Measurements from ENCODE around the gene TAS1R2.

TAS1R2 gene

GRCh38 chr1:18885311-18886002 lies 26.0 kb upstream of the TAS1R2 start:
- TF ChIP-seq CTCF (IDR thresholded peaks at IDR 0.05) = no peak
- H3K27me3 ChIP-seq = no peaks in the 10 kb centered on the region
- H3K4me3 ChIP-seq (ENCODE audit: low read depth in 1 of 2, low read length in 1 of 2) = no peak overlapping the region
- no peaks in the 10 kb centered on the region for H3K9me3 ChIP-seq
- H3K4me1 ChIP-seq (ENCODE audit: control insufficient read depth in 1 of 2, insufficient read depth in 1 of 2, low read depth in 1 of 2, low read length in 1 of 2) = no peaks in the 10 kb centered on the region
- no peak overlapping the region for H3K27ac ChIP-seq
- peaks cover 82% of the 10 kb centered on the region for H3K36me3 ChIP-seq

- Histone ChIP-seq H3K9me3 (no peaks in the 10 kb centered on the region), H3K27ac (no peak overlapping the region), H3K36me3 (peaks cover 88% of the 10 kb centered on the region), H3K4me3 (ENCODE audit: low read depth in 1 of 2, low read length in 1 of 2) (no peak overlapping the region), H3K4me1 (ENCODE audit: control insufficient read depth in 1 of 2, insufficient read depth in 1 of 2, low read depth in 1 of 2, low read length in 1 of 2) (no peaks in the 10 kb centered on the region), H3K27me3 (no peaks in the 10 kb centered on the region)
- TF ChIP-seq CTCF (IDR thresholded peaks at IDR 0.05) = no peak
These were observed 25.3 kb upstream of the TAS1R2 start for GRCh38 chr1:18884727-18885126.

GRCh38 chr1:18884419-18884717 lies 24.9 kb upstream of the TAS1R2 start:
- H3K4me1 ChIP-seq (ENCODE audit: control insufficient read depth in 1 of 2, insufficient read depth in 1 of 2, low read depth in 1 of 2, low read length in 1 of 2) = no peaks in the 10 kb centered on the region
- H3K4me3 ChIP-seq (ENCODE audit: low read depth in 1 of 2, low read length in 1 of 2) = no peak overlapping the region
- no peak for TF ChIP-seq CTCF (IDR thresholded peaks at IDR 0.05)
- no peaks in the 10 kb centered on the region for H3K27me3 ChIP-seq
- peaks cover 88% of the 10 kb centered on the region for H3K36me3 ChIP-seq
- no peak overlapping the region for H3K27ac ChIP-seq
- no peaks in the 10 kb centered on the region for H3K9me3 ChIP-seq

GRCh38 chr1:18883636-18884418 lies 24.4 kb upstream of the TAS1R2 start:
- peaks cover 88% of the 10 kb centered on the region for H3K36me3 ChIP-seq
- H3K27ac ChIP-seq = no peak overlapping the region
- no peaks in the 10 kb centered on the region for H3K9me3 ChIP-seq
- no peak overlapping the region for H3K4me3 ChIP-seq (ENCODE audit: low read depth in 1 of 2, low read length in 1 of 2)
- H3K27me3 ChIP-seq = no peaks in the 10 kb centered on the region
- TF ChIP-seq CTCF (IDR thresholded peaks at IDR 0.05) = peak; percentile 49
- H3K4me1 ChIP-seq (ENCODE audit: control insufficient read depth in 1 of 2, insufficient read depth in 1 of 2, low read depth in 1 of 2, low read length in 1 of 2) = no peaks in the 10 kb centered on the region

GRCh38 chr1:18883079-18883478 lies 23.6 kb upstream of the TAS1R2 start:
- TF ChIP-seq CTCF (IDR thresholded peaks at IDR 0.05) = no peak
- no peak overlapping the region for H3K4me3 ChIP-seq (ENCODE audit: low read depth in 1 of 2, low read length in 1 of 2)
- no peaks in the 10 kb centered on the region for H3K9me3 ChIP-seq

More at GRCh38 chr1:18883079-18883478, 23.6 kb upstream of the TAS1R2 start:
- no peaks in the 10 kb centered on the region for H3K27me3 ChIP-seq
- H3K36me3 ChIP-seq = peaks cover 88% of the 10 kb centered on the region
- no peak overlapping the region for H3K27ac ChIP-seq
- H3K4me1 ChIP-seq (ENCODE audit: control insufficient read depth in 1 of 2, insufficient read depth in 1 of 2, low read depth in 1 of 2, low read length in 1 of 2) = no peaks in the 10 kb centered on the region
